ENCODE measurements around the gene HIP1. TPM values are rescaled to one million over a fixed set of nuclear protein-coding genes. Genes with fewer than 3 reads are reported as not detected.

The HIP1 gene
- total RNA-seq, 1 donor, result 25.7 TPM

DNA sequence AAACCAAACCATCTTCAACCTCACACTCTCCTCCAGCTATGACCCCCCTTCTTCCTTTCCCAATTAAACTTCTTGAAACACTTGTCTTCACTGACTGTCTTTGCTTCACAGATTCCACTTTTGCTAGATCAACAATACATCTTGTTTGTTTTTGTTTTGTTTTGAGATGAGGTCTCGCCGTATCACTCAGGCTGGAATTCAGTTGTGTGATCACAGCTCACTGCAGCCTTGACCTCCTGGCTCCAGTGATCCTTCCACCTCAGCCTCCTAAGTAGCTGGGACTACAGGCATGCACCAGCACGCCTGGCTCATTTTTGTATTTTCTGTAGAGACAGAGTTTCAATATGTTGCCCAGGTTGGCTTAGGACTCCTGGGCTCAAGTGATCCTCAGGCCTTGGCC is 59.7 kb downstream of the HIP1 start:
- no peak for TF ChIP-seq CTCF (IDR thresholded peaks at IDR 0.05; ENCODE audit: extremely low read depth, low read depth, low read length)
- Histone ChIP-seq H2AFZ (ENCODE audit: low read length) (no peak overlapping the region), H4K20me1 (ENCODE audit: insufficient read depth, low read length) (no peaks in the 10 kb centered on the region), H3K27me3 (ENCODE audit: insufficient read depth, low read length) (no peaks in the 10 kb centered on the region), H3K27ac (ENCODE audit: low read depth, low read length) (no peak overlapping the region), H3K79me2 (ENCODE audit: insufficient read depth, low read length) (no peaks in the 10 kb centered on the region), H3K9me3 (ENCODE audit: low read depth, low read length) (no peaks in the 10 kb centered on the region), H3K4me1 (ENCODE audit: insufficient read depth, low read length) (no peaks in the 10 kb centered on the region), H3K4me3 (ENCODE audit: insufficient read depth, low read length) (no peak overlapping the region), H3K36me3 (ENCODE audit: insufficient read depth, low read length) (no peaks in the 10 kb centered on the region), H3K4me2 (ENCODE audit: insufficient read depth, low read length) (no peak overlapping the region)
- DNase-seq (ENCODE audit: insufficient read length, low spot score, missing footprints), result no peak

GRCh38 chr7:75669579-75669978 is 69.2 kb downstream of the HIP1 start:
- Histone ChIP-seq H3K27me3 (ENCODE audit: insufficient read depth, low read length) (no peaks in the 10 kb centered on the region), H3K9me3 (ENCODE audit: low read depth, low read length) (no peaks in the 10 kb centered on the region), H3K4me1 (ENCODE audit: insufficient read depth, low read length) (peaks cover 9% of the 10 kb centered on the region), H2AFZ (ENCODE audit: low read length) (no peak overlapping the region), H3K79me2 (ENCODE audit: insufficient read depth, low read length) (no peaks in the 10 kb centered on the region), H3K4me3 (ENCODE audit: insufficient read depth, low read length) (no peak overlapping the region), H3K4me2 (ENCODE audit: insufficient read depth, low read length) (no peak overlapping the region), H3K27ac (ENCODE audit: low read depth, low read length) (no peak overlapping the region), H3K36me3 (ENCODE audit: insufficient read depth, low read length) (no peaks in the 10 kb centered on the region), H4K20me1 (ENCODE audit: insufficient read depth, low read length) (no peaks in the 10 kb centered on the region)
- TF ChIP-seq CTCF (IDR thresholded peaks at IDR 0.05; ENCODE audit: extremely low read depth, low read depth, low read length), result no peak
- DNase-seq (ENCODE audit: insufficient read length, low spot score, missing footprints), result no peak

GRCh38 chr7:75667938-75668337 is 70.8 kb downstream of the HIP1 start:
- Histone ChIP-seq H3K4me3 (ENCODE audit: insufficient read depth, low read length) (no peak overlapping the region), H2AFZ (ENCODE audit: low read length) (no peak overlapping the region), H4K20me1 (ENCODE audit: insufficient read depth, low read length) (no peaks in the 10 kb centered on the region), H3K4me2 (ENCODE audit: insufficient read depth, low read length) (no peak overlapping the region), H3K27me3 (ENCODE audit: insufficient read depth, low read length) (no peaks in the 10 kb centered on the region), H3K36me3 (ENCODE audit: insufficient read depth, low read length) (no peaks in the 10 kb centered on the region), H3K27ac (ENCODE audit: low read depth, low read length) (no peak overlapping the region), H3K4me1 (ENCODE audit: insufficient read depth, low read length) (peaks cover 9% of the 10 kb centered on the region), H3K79me2 (ENCODE audit: insufficient read depth, low read length) (no peaks in the 10 kb centered on the region), H3K9me3 (ENCODE audit: low read depth, low read length) (no peaks in the 10 kb centered on the region)
- no peak for TF ChIP-seq CTCF (IDR thresholded peaks at IDR 0.05; ENCODE audit: extremely low read depth, low read depth, low read length)
- peak; percentile 3 for DNase-seq (ENCODE audit: insufficient read length, low spot score, missing footprints)

DNA sequence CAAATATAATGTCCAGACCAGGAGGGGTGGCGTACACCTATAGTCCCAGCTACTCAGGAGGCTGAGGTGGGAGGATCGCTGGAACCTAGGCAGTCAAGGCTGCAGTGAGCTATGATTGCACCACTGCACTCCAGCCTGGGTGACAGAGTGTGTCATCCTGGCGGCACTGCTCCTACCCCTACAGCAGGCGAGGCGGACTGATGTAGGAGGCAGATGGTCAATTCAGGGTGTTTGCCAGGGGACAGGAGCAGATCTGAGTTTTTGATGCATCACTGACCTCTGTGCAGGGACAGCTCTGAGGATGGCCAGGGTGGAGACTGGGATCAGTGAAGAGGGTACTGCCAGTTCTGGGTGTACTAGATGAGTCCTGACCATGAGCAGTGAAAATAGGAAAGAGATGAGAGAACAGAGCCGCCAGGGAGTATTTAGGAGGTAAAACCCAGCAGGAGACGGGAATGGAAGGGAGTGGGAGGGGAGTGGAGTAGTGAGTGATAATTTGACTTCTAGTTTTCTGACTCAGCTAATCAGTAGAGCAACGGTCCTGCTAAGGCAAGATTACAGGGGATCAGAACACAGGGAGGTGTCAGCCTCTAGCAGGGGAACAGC is 75.3 kb downstream of the HIP1 start:
- H3K4me2 ChIP-seq (ENCODE audit: insufficient read depth, low read length), result no peak overlapping the region
- H3K4me3 ChIP-seq (ENCODE audit: insufficient read depth, low read length), result no peak overlapping the region
- no peak overlapping the region for H2AFZ ChIP-seq (ENCODE audit: low read length)
- H3K4me1 ChIP-seq (ENCODE audit: insufficient read depth, low read length), result peaks cover 4% of the 10 kb centered on the region
- no peaks in the 10 kb centered on the region for H3K9me3 ChIP-seq (ENCODE audit: low read depth, low read length)
- H3K27ac ChIP-seq (ENCODE audit: low read depth, low read length), result no peak overlapping the region
- H3K36me3 ChIP-seq (ENCODE audit: insufficient read depth, low read length), result no peaks in the 10 kb centered on the region
- H3K79me2 ChIP-seq (ENCODE audit: insufficient read depth, low read length), result no peaks in the 10 kb centered on the region
- H3K27me3 ChIP-seq (ENCODE audit: insufficient read depth, low read length), result no peaks in the 10 kb centered on the region
- peak; percentile 53 for DNase-seq (ENCODE audit: insufficient read length, low spot score, missing footprints)
- no peaks in the 10 kb centered on the region for H4K20me1 ChIP-seq (ENCODE audit: insufficient read depth, low read length)
- no peak for TF ChIP-seq CTCF (IDR thresholded peaks at IDR 0.05; ENCODE audit: extremely low read depth, low read depth, low read length)

Data from osteoblast (primary cell).